ENCODE measurements around the gene ITGB3. TPM values are rescaled to one million over a fixed set of nuclear protein-coding genes. Genes with fewer than 3 reads are reported as not detected.

ITGB3 gene
- total RNA-seq, 1 experiment from 2014 or later = 0.68 TPM

GRCh38 chr17:47315451-47316266, 62.0 kb downstream of the ITGB3 start:
- CTCF ChIA-PET = interaction anchor here (0.7 to 2.2 kb wide), 14 partner anchors 9 to 163 kb away, joined by 3 to 34 read pairs (median 4); partner anchors contain the start of genes CDC27 and EFCAB13
- intact Hi-C loops (cut with micrococcal nuclease; ENCODE audit: unreplicated experiment) = loop anchor here (1.0 kb wide), 1 partner anchor 86 kb away; no protein-coding TSS in a partner anchor
- H3K27ac Mint-ChIP-seq (ENCODE audit: unreplicated experiment) = no peak overlapping the region
- peak; percentile 85 for TF ChIP-seq CTCF (IDR thresholded peaks at IDR 0.05; ENCODE audit: unreplicated experiment)
- H3K36me3 Mint-ChIP-seq (ENCODE audit: insufficient read depth, unreplicated experiment) = no peaks in the 10 kb centered on the region
- H3K9me3 Mint-ChIP-seq (ENCODE audit: low read depth, unreplicated experiment) = no peaks in the 10 kb centered on the region
- peak; percentile 56 for DNase-seq
- BruUV-seq (replicated peaks) = no TSS peak
- peaks cover 18% of the 10 kb centered on the region for H3K4me1 Mint-ChIP-seq (ENCODE audit: low read depth, unreplicated experiment)
- H3K27me3 Mint-ChIP-seq (ENCODE audit: unreplicated experiment) = no peaks in the 10 kb centered on the region
- H3K4me3 Mint-ChIP-seq (ENCODE audit: low read depth, unreplicated experiment) = no peak overlapping the region

GRCh38 chr17:47316311-47316710, 62.7 kb downstream of the ITGB3 start:
- no peaks in the 10 kb centered on the region for H3K27me3 Mint-ChIP-seq (ENCODE audit: unreplicated experiment)
- peaks cover 18% of the 10 kb centered on the region for H3K4me1 Mint-ChIP-seq (ENCODE audit: low read depth, unreplicated experiment)
- no peaks in the 10 kb centered on the region for H3K36me3 Mint-ChIP-seq (ENCODE audit: insufficient read depth, unreplicated experiment)
- H3K27ac Mint-ChIP-seq (ENCODE audit: unreplicated experiment) = no peak overlapping the region
- H3K9me3 Mint-ChIP-seq (ENCODE audit: low read depth, unreplicated experiment) = peaks cover 3% of the 10 kb centered on the region
- H3K4me3 Mint-ChIP-seq (ENCODE audit: low read depth, unreplicated experiment) = no peak overlapping the region
- no TSS peak for BruUV-seq (replicated peaks)
- no peak for DNase-seq
- no peak for TF ChIP-seq CTCF (IDR thresholded peaks at IDR 0.05; ENCODE audit: unreplicated experiment)
- CTCF ChIA-PET = interaction anchor here (1.3 to 2.0 kb wide), 3 partner anchors 11 to 76 kb away, joined by 4 to 17 read pairs (median 15); no protein-coding TSS in a partner anchor
- intact Hi-C loops (cut with micrococcal nuclease; ENCODE audit: unreplicated experiment) = no loop called here

GRCh38 chr17:47317119-47317518, 63.5 kb downstream of the ITGB3 start:
- Mint-ChIP-seq H3K27me3 (ENCODE audit: unreplicated experiment) (no peaks in the 10 kb centered on the region), H3K4me1 (ENCODE audit: low read depth, unreplicated experiment) (peaks cover 18% of the 10 kb centered on the region), H3K4me3 (ENCODE audit: low read depth, unreplicated experiment) (no peak overlapping the region), H3K36me3 (ENCODE audit: insufficient read depth, unreplicated experiment) (no peaks in the 10 kb centered on the region), H3K9me3 (ENCODE audit: low read depth, unreplicated experiment) (peaks cover 3% of the 10 kb centered on the region), H3K27ac (ENCODE audit: unreplicated experiment) (no peak overlapping the region)
- intact Hi-C loops (cut with micrococcal nuclease; ENCODE audit: unreplicated experiment) = no loop called here
- no peak for TF ChIP-seq CTCF (IDR thresholded peaks at IDR 0.05; ENCODE audit: unreplicated experiment)
- no peak for DNase-seq
- BruUV-seq (replicated peaks) = no TSS peak
- CTCF ChIA-PET = interaction anchor here (0.6 to 2.0 kb wide), 2 partner anchors 34 to 77 kb away, joined by 5 to 17 read pairs; no protein-coding TSS in a partner anchor

GRCh38 chr17:47318197-47318918, 64.7 kb downstream of the ITGB3 start:
- no peak for TF ChIP-seq CTCF (IDR thresholded peaks at IDR 0.05; ENCODE audit: unreplicated experiment)
- H3K4me1 Mint-ChIP-seq (ENCODE audit: low read depth, unreplicated experiment) = peaks cover 18% of the 10 kb centered on the region
- no peaks in the 10 kb centered on the region for H3K27me3 Mint-ChIP-seq (ENCODE audit: unreplicated experiment)
- H3K36me3 Mint-ChIP-seq (ENCODE audit: insufficient read depth, unreplicated experiment) = peaks cover 3% of the 10 kb centered on the region
- no peak overlapping the region for H3K4me3 Mint-ChIP-seq (ENCODE audit: low read depth, unreplicated experiment)
- CTCF ChIA-PET = no interaction called here
- no peak for DNase-seq
- BruUV-seq (replicated peaks) = no TSS peak
- intact Hi-C loops (cut with micrococcal nuclease; ENCODE audit: unreplicated experiment) = no loop called here
- no peak overlapping the region for H3K27ac Mint-ChIP-seq (ENCODE audit: unreplicated experiment)
- peaks cover 3% of the 10 kb centered on the region for H3K9me3 Mint-ChIP-seq (ENCODE audit: low read depth, unreplicated experiment)
